H9 (cell line): Measurements from ENCODE around the gene RANBP9. TPM values are rescaled to one million over a fixed set of nuclear protein-coding genes. Genes with fewer than 3 reads are reported as not detected.

ENCODE experiments used
- DNase-seq: peaks from one replicate; pipeline ENCODE4 v3.0.0-alpha.2; 2017
- H2AFZ ChIP-seq: one replicate; pipeline ENCODE4 v1.6.1; 2013; ENCODE audit warnings: mild to moderate bottlenecking, low read length, control low read depth, moderate library complexity
- H2AK5ac ChIP-seq: 2 replicates; pipeline ENCODE4 v1.6.1; 2013; ENCODE audit warnings: low read length, control low read depth, mixed read lengths; ENCODE audit not compliant: insufficient read length
- H2BK120ac ChIP-seq: one replicate; pipeline ENCODE4 v1.6.1; 2013; ENCODE audit warnings: low read depth, mild to moderate bottlenecking, low read length, control low read depth, inconsistent platforms; ENCODE audit not compliant: poor library complexity, severe bottlenecking
- H2BK12ac ChIP-seq: 2 replicates; pipeline ENCODE4 v1.6.1; 2013; ENCODE audit warnings: low read length, control low read depth, mixed read lengths, low read depth; ENCODE audit not compliant: insufficient read length
- H2BK15ac ChIP-seq: 2 replicates; pipeline ENCODE4 v1.6.1; 2013; ENCODE audit warnings: low read depth, low read length, control low read depth
- H2BK20ac ChIP-seq: one replicate; pipeline ENCODE4 v1.6.1; 2013; ENCODE audit warnings: low read depth, mild to moderate bottlenecking, low read length, control low read depth, inconsistent platforms; ENCODE audit not compliant: poor library complexity, severe bottlenecking
- H2BK5ac ChIP-seq: 2 replicates; pipeline ENCODE4 v1.6.1; 2013; ENCODE audit warnings: low read length, control low read depth, mixed read lengths; ENCODE audit not compliant: insufficient read length
- H3K14ac ChIP-seq: 2 replicates; pipeline ENCODE4 v1.6.1; 2013; ENCODE audit warnings: low read length, control low read depth; ENCODE audit not compliant: insufficient read depth
- H3K18ac ChIP-seq: 2 replicates; pipeline ENCODE4 v1.6.1; 2013; ENCODE audit warnings: low read depth, mild to moderate bottlenecking, mixed read lengths, low read length, control low read depth; ENCODE audit not compliant: insufficient read length
- H3K23ac ChIP-seq: 2 replicates; pipeline ENCODE4 v1.6.1; 2013; ENCODE audit warnings: low read length, control low read depth, mixed read lengths, low read depth; ENCODE audit not compliant: insufficient read length
- H3K23me2 ChIP-seq: 2 replicates; pipeline ENCODE4 v1.6.1; 2013; ENCODE audit warnings: low read depth, mild to moderate bottlenecking, mixed read lengths, low read length, control low read depth; ENCODE audit not compliant: insufficient read length, poor library complexity, severe bottlenecking
- H3K27ac ChIP-seq: 2 replicates; pipeline ENCODE4 v1.5.1; 2013; ENCODE audit warnings: low read length, control low read depth, mixed read lengths, low read depth; ENCODE audit not compliant: insufficient read length
- H3K27me3 ChIP-seq: 2 replicates; pipeline ENCODE4 v1.6.1; 2013; ENCODE audit warnings: low read length, control low read depth, inconsistent platforms; ENCODE audit not compliant: insufficient read depth
- H3K4ac ChIP-seq: 2 replicates; pipeline ENCODE4 v1.6.1; 2013; ENCODE audit warnings: low read depth, mild to moderate bottlenecking, control low read depth, inconsistent platforms, low read length, moderate library complexity
- H3K4me1 ChIP-seq: 2 replicates; pipeline ENCODE4 v1.6.1; 2013; ENCODE audit warnings: low read length, control low read depth, inconsistent platforms; ENCODE audit not compliant: insufficient read depth
- H3K4me2 ChIP-seq: 2 replicates; pipeline ENCODE4 v1.6.1; 2013; ENCODE audit warnings: low read length, control low read depth, mixed read lengths; ENCODE audit not compliant: insufficient read length, insufficient read depth
- H3K56ac ChIP-seq: 2 replicates; pipeline ENCODE4 v1.6.1; 2013; ENCODE audit warnings: low read depth, mild to moderate bottlenecking, mixed read lengths, low read length, control low read depth; ENCODE audit not compliant: insufficient read length
- H3K79me1 ChIP-seq: 2 replicates; pipeline ENCODE4 v1.6.1; 2013; ENCODE audit warnings: low read depth, mild to moderate bottlenecking, moderate library complexity, low read length, control low read depth, inconsistent platforms; ENCODE audit not compliant: insufficient read depth, poor library complexity, severe bottlenecking
- H3K79me2 ChIP-seq: 2 replicates; pipeline ENCODE4 v1.6.1; 2013; ENCODE audit warnings: low read length, control low read depth, inconsistent platforms; ENCODE audit not compliant: insufficient read depth
- H3K9ac ChIP-seq: 2 replicates; pipeline ENCODE4 v1.6.1; 2013; ENCODE audit warnings: low read length, control low read depth, mixed read lengths; ENCODE audit not compliant: insufficient read length; ENCODE audit errors: extremely low read depth
- H3K9me3 ChIP-seq: one replicate; pipeline ENCODE4 v1.6.1; 2013; ENCODE audit warnings: low read depth, low read length, inconsistent platforms; ENCODE audit not compliant: control insufficient read depth
- H3T11ph ChIP-seq: one replicate; pipeline ENCODE4 v1.6.1; 2013; ENCODE audit warnings: mild to moderate bottlenecking, low read length, control low read depth, inconsistent platforms
- H4K20me1 ChIP-seq: one replicate; pipeline ENCODE4 v1.6.1; 2013; ENCODE audit not compliant: control insufficient read depth, insufficient read length, insufficient read depth
- H4K5ac ChIP-seq: 2 replicates; pipeline ENCODE4 v1.6.1; 2013; ENCODE audit warnings: low read depth, mild to moderate bottlenecking, mixed read lengths, low read length, control low read depth; ENCODE audit not compliant: insufficient read length
- H4K8ac ChIP-seq: replicated peaks from 2 replicates; pipeline ENCODE4 v1.6.1; 2013; ENCODE audit warnings: low read length, control low read depth, mixed read lengths, low read depth; ENCODE audit not compliant: insufficient read length
- H4K91ac ChIP-seq: 2 replicates; pipeline ENCODE4 v1.6.1; 2013; ENCODE audit warnings: low read depth, mild to moderate bottlenecking, moderate library complexity, mixed read lengths, low read length, control low read depth; ENCODE audit not compliant: insufficient read length
- H3K27ac Mint-ChIP-seq, 3 experiments: 2 replicates in 2 of 3; 3 replicates in 1 of 3; pipeline ENCODE4 v1.8.0; 2020 to 2021; ENCODE audit warnings: mixed read lengths in 3 of 3, mild to moderate bottlenecking in 1 of 3, moderate library complexity in 1 of 3
- H3K27me3 Mint-ChIP-seq: 2 replicates; pipeline ENCODE4 v1.8.0; 2021; ENCODE audit warnings: low read depth, mild to moderate bottlenecking, moderate library complexity, mixed read lengths
- H3K36me3 Mint-ChIP-seq, 3 experiments: 2 replicates in 2 of 3; 3 replicates in 1 of 3; pipeline ENCODE4 v1.8.0; 2020 to 2021; ENCODE audit warnings: low read depth in 3 of 3, mixed read lengths in 3 of 3; ENCODE audit not compliant: insufficient read depth in 1 of 3
- H3K4me1 Mint-ChIP-seq, 2 experiments: 2 replicates each; pipeline ENCODE4 v1.8.0; 2020; ENCODE audit warnings: mixed read lengths in 2 of 2
- H3K4me3 Mint-ChIP-seq, 2 experiments: 2 replicates in 1 of 2; 3 replicates in 1 of 2; pipeline ENCODE4 v1.8.0; 2020 to 2021; ENCODE audit warnings: mild to moderate bottlenecking in 2 of 2, mixed read lengths in 2 of 2, moderate library complexity in 1 of 2
- H3K9me3 Mint-ChIP-seq, 2 experiments: 2 replicates in 1 of 2; 3 replicates in 1 of 2; pipeline ENCODE4 v1.8.0; 2020; ENCODE audit warnings: mild to moderate bottlenecking in 2 of 2, mixed read lengths in 2 of 2, moderate library complexity in 1 of 2
- CTCF ChIP-seq: fragments of 200-600 bp; sonication (generic); conservative IDR thresholded peaks from 3 replicates; pipeline ENCODE4 v1.8.0; 2021; ENCODE audit warnings: antibody characterized with exemption, mild to moderate bottlenecking
- WGBS: extraction: QIAGEN DNeasy Blood & Tissue Kit; methylation state at CpG from one replicate; pipeline ENCODE4 v1.1.7; 2013; ENCODE audit warnings: missing lambda C conversion rate, low lambda C conversion rate, mixed read lengths; ENCODE audit not compliant: insufficient read length; ENCODE audit errors: extremely low coverage; 5-methylcytosine and 5-hydroxymethylcytosine counted together
- total RNA-seq: library from RNA; stranded (reverse); gene quantifications from 2 replicates; pipeline ENCODE4 v1.2.1, GENCODE V29; 2021

Gene RANBP9
- total RNA-seq, 1 experiment from 2014 or later, result 37.2 TPM

- Histone ChIP-seq H3K4me1 (no peaks in the 10 kb centered on the region), H3K79me2 (no peaks in the 10 kb centered on the region), H2AFZ (no peak overlapping the region), H3K9ac (no peak overlapping the region), H3K4me2 (no peak overlapping the region), H3K27ac (no peak overlapping the region), H3K56ac (no peak overlapping the region), H2BK15ac (no peak overlapping the region), H3K9me3 (no peaks in the 10 kb centered on the region), H3K14ac (no peak overlapping the region), H3K23me2 (no peaks in the 10 kb centered on the region), H3K18ac (no peak overlapping the region), H2BK12ac (no peak overlapping the region), H2BK120ac (no peak overlapping the region), H3K79me1 (no peaks in the 10 kb centered on the region), H2AK5ac (no peak overlapping the region), H2BK5ac (no peak overlapping the region), H3K4ac (no peak overlapping the region), H4K8ac (no peak overlapping the region), H4K5ac (no peak overlapping the region), H3K27me3 (no peaks in the 10 kb centered on the region), H3K23ac (no peak overlapping the region), H4K91ac (no peak overlapping the region), H2BK20ac (no peak overlapping the region), H4K20me1 (no peaks in the 10 kb centered on the region), H3T11ph (no peak overlapping the region)
- no peaks in the 10 kb centered on the region for H3K27me3 Mint-ChIP-seq
- no peak overlapping the region for H3K4me3 Mint-ChIP-seq
- no CpG with 5 or more reads among the region's 6 CpGs for WGBS
- H3K36me3 Mint-ChIP-seq, result peaks cover 5 to 40% (median 24%) of the 10 kb centered on the region in 3 experiments; a peak in 6 of 7 replicates
- DNase-seq, result no peak
- TF ChIP-seq CTCF, result no peak
- H3K27ac Mint-ChIP-seq, result no peak overlapping the region
- no peaks in the 10 kb centered on the region for H3K9me3 Mint-ChIP-seq
- no peaks in the 10 kb centered on the region for H3K4me1 Mint-ChIP-seq
These were observed 118.5 kb downstream of the RANBP9 start for GRCh38 chr6:13593103-13593502.
